Liver (tissue), 9 donors: Measurements from ENCODE around the gene KRT80. TPM values are rescaled to one million over a fixed set of nuclear protein-coding genes. Genes with fewer than 3 reads are reported as not detected.

Experiments used
- DNase-seq: peaks from one replicate; pipeline ENCODE4 v3.0.0-alpha.2; 2017; ENCODE audit warnings: low spot score
- H3K27ac ChIP-seq, 2 donors: one replicate each; pipeline ENCODE4 v1.7.0; 2013; ENCODE audit warnings: inconsistent platforms in 2 of 2, low read length in 2 of 2, control low read depth in 1 of 2, low read depth in 1 of 2, mild to moderate bottlenecking in 1 of 2
- H3K27me3 ChIP-seq, 4 donors: one replicate each; pipeline versions ENCODE4 v1.6.1 to v1.7.0; 2013; ENCODE audit warnings: low read length in 3 of 4, inconsistent platforms in 1 of 4, mild to moderate bottlenecking in 1 of 4, moderate library complexity in 1 of 4; ENCODE audit not compliant: control insufficient read depth in 4 of 4, insufficient read depth in 4 of 4
- H3K36me3 ChIP-seq, 4 donors: one replicate each; pipeline versions ENCODE4 v1.6.1 to v1.7.0; 2013; ENCODE audit warnings: low read length in 3 of 4, mild to moderate bottlenecking in 3 of 4, low read depth in 1 of 4, moderate library complexity in 1 of 4; ENCODE audit not compliant: control insufficient read depth in 4 of 4, insufficient read depth in 3 of 4
- H3K4me1 ChIP-seq, 4 donors: one replicate each; pipeline versions ENCODE4 v1.6.1 to v1.7.0; 2013; ENCODE audit warnings: low read length in 3 of 4, mild to moderate bottlenecking in 3 of 4, moderate library complexity in 1 of 4; ENCODE audit not compliant: control insufficient read depth in 4 of 4, insufficient read depth in 4 of 4
- H3K4me3 ChIP-seq, 3 donors: one replicate each; pipeline versions ENCODE4 v1.6.1 to v1.7.0; 2013; ENCODE audit warnings: low read length in 3 of 3, control low read depth in 1 of 3, low read depth in 1 of 3, mild to moderate bottlenecking in 1 of 3
- H3K9ac ChIP-seq, 2 donors: one replicate each; pipeline ENCODE4 v1.7.0; 2013; ENCODE audit warnings: low read length in 2 of 2, mild to moderate bottlenecking in 2 of 2, moderate library complexity in 2 of 2, control low read depth in 1 of 2, low read depth in 1 of 2
- H3K9me3 ChIP-seq, 4 donors: one replicate each; pipeline versions ENCODE4 v1.6.1 to v1.7.0; 2013; ENCODE audit warnings: low read length in 3 of 4; ENCODE audit not compliant: control insufficient read depth in 4 of 4
- CTCF ChIP-seq: fragments of 150-350 bp; IDR thresholded peaks from 2 replicates; pipeline ENCODE4 v1.5.1; 2017; ENCODE audit warnings: improper control_type of control experiment, low read depth, low read length; ENCODE audit not compliant: missing input control
- EGR1 ChIP-seq, 2 donors: IDR thresholded peaks; 2 replicates each; pipeline ENCODE4 v1.6.1; 2016 to 2018; ENCODE audit warnings: antibody characterized with exemption in 2 of 2, low read depth in 2 of 2
- FOXA1 ChIP-seq: IDR thresholded peaks from 2 replicates; pipeline ENCODE4 v1.6.1; 2016; ENCODE audit warnings: antibody characterized with exemption
- GABPA ChIP-seq, 2 donors: IDR thresholded peaks in 1 of 2; conservative IDR thresholded peaks in 1 of 2; 2 replicates each; pipeline ENCODE4 v1.6.1; 2016; ENCODE audit warnings: antibody characterized with exemption in 2 of 2, mild to moderate bottlenecking in 1 of 2, moderate library complexity in 1 of 2
- HNF4A ChIP-seq, 2 donors: conservative IDR thresholded peaks; 2 replicates each; pipeline ENCODE4 v1.6.1; 2016; ENCODE audit warnings: antibody characterized with exemption in 2 of 2, mild to moderate bottlenecking in 2 of 2
- HNF4G ChIP-seq: IDR thresholded peaks from 2 replicates; pipeline ENCODE4 v1.6.1; 2016; ENCODE audit warnings: antibody characterized with exemption
- JUND ChIP-seq, 2 donors: IDR thresholded peaks; 2 replicates each; pipeline ENCODE4 v1.6.1; 2016; ENCODE audit warnings: antibody characterized with exemption in 2 of 2
- MAX ChIP-seq: IDR thresholded peaks from 2 replicates; pipeline ENCODE4 v1.6.1; 2016; ENCODE audit warnings: antibody characterized with exemption
- NR2F2 ChIP-seq: IDR thresholded peaks from 2 replicates; pipeline ENCODE4 v1.6.1; 2016; ENCODE audit warnings: antibody characterized with exemption
- RAD21 ChIP-seq, 2 donors: IDR thresholded peaks; 2 replicates each; pipeline ENCODE4 v1.6.1; 2016; ENCODE audit warnings: antibody characterized with exemption in 2 of 2, mild to moderate bottlenecking in 2 of 2
- RXRA ChIP-seq, 2 donors: IDR thresholded peaks; 2 replicates each; pipeline ENCODE4 v1.6.1; 2017 to 2018; ENCODE audit warnings: antibody characterized with exemption in 2 of 2, mild to moderate bottlenecking in 1 of 2
- SP1 ChIP-seq: IDR thresholded peaks from 2 replicates; pipeline ENCODE4 v1.6.1; 2018; ENCODE audit warnings: antibody characterized with exemption, mild to moderate bottlenecking
- TAF1 ChIP-seq: conservative IDR thresholded peaks from 2 replicates; pipeline ENCODE4 v1.6.1; 2016; ENCODE audit warnings: antibody characterized with exemption, mild to moderate bottlenecking
- YY1 ChIP-seq: IDR thresholded peaks from 2 replicates; pipeline ENCODE4 v1.6.1; 2016; ENCODE audit warnings: antibody characterized with exemption, mild to moderate bottlenecking
- WGBS: extraction: QIAGEN DNeasy Blood & Tissue Kit; methylation state at CpG from one replicate; pipeline ENCODE4 v1.1.7; 2013; 5-methylcytosine and 5-hydroxymethylcytosine counted together
- polyA plus RNA-seq, 2 donors: library from polyadenylated mRNA; stranded (reverse) in 1 of 2; unstranded in 1 of 2; fragments of 200-250 nt in 1 of 2; fragments of >200 nt in 1 of 2; fragmentation: Nextera tagmentation in 1 of 2; extraction: Ambion mirVana in 1 of 2; gene quantifications; one replicate each; pipeline versions ENCODE4 v1.2.1 to v1.2.3, GENCODE V29; 2013 to 2015
- total RNA-seq, 2 donors: library from RNA; depleted of rRNA; stranded (reverse); fragments of >200 nt; gene quantifications; one replicate each; pipeline ENCODE4 v1.2.3, GENCODE V29; 2014
- TF ChIP-seq, protein P1 (sequence below): IDR thresholded peaks from 2 replicates; pipeline ENCODE4 v1.6.1; 2016; ENCODE audit warnings: antibody characterized with exemption, mild to moderate bottlenecking
- TF ChIP-seq, protein P2 (sequence below): IDR thresholded peaks from 2 replicates; pipeline ENCODE4 v1.6.1; 2016; ENCODE audit warnings: antibody characterized with exemption
- donor health status: healthy.
- donor health status: healthy.
- donor health status: healthy.
- donor health status: healthy.
- donor health status: healthy.

KRT80 gene
- total and polyA plus RNA-seq, 4 donors, result 0.04 to 0.12 (median 0.07) TPM

DNA sequence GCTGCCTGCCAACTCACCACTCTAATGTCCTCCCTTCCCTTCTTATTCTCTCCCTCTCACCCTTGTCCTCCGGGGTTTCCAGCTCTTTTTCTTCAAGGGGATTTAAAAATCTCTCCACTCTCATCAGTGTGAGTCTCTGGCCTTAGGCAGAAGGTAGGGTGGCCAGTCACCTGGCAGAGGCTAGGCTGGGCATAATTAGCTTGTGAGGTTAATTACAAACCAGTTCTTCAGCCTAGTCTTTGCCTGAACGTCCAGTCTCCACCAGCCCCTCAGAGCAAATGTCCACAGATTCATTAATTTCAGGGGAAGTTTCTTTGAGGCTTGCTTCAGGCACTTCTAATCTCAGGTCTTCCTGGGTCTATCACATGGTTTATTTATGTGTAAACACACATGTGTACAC lies 48.0 kb upstream of the KRT80 start:
- Histone ChIP-seq H3K36me3 (no peaks in the 10 kb centered on the region), H3K9ac (no peak overlapping the region), H3K4me3 (no peak overlapping the region), H3K4me1 (no peaks in the 10 kb centered on the region), H3K27me3 (no peaks in the 10 kb centered on the region), H3K27ac (no peak overlapping the region), H3K9me3 (no peaks in the 10 kb centered on the region)
- DNase-seq, result no peak
- 60% methylated on average over 2 of the region's 2 CpGs for WGBS
- TF ChIP-seq, protein P1, sequence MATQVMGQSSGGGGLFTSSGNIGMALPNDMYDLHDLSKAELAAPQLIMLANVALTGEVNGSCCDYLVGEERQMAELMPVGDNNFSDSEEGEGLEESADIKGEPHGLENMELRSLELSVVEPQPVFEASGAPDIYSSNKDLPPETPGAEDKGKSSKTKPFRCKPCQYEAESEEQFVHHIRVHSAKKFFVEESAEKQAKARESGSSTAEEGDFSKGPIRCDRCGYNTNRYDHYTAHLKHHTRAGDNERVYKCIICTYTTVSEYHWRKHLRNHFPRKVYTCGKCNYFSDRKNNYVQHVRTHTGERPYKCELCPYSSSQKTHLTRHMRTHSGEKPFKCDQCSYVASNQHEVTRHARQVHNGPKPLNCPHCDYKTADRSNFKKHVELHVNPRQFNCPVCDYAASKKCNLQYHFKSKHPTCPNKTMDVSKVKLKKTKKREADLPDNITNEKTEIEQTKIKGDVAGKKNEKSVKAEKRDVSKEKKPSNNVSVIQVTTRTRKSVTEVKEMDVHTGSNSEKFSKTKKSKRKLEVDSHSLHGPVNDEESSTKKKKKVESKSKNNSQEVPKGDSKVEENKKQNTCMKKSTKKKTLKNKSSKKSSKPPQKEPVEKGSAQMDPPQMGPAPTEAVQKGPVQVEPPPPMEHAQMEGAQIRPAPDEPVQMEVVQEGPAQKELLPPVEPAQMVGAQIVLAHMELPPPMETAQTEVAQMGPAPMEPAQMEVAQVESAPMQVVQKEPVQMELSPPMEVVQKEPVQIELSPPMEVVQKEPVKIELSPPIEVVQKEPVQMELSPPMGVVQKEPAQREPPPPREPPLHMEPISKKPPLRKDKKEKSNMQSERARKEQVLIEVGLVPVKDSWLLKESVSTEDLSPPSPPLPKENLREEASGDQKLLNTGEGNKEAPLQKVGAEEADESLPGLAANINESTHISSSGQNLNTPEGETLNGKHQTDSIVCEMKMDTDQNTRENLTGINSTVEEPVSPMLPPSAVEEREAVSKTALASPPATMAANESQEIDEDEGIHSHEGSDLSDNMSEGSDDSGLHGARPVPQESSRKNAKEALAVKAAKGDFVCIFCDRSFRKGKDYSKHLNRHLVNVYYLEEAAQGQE, result no peak
- TF ChIP-seq YY1 (no peak), RAD21 (IDR thresholded peaks at IDR 0.05) (no peak), CTCF (no peak), TAF1 (no peak), SP1 (no peak), JUND (IDR thresholded peaks at IDR 0.05) (no peak), NR2F2 (no peak), HNF4G (no peak), FOXA1 (no peak), RXRA (IDR thresholded peaks at IDR 0.05) (no peak), GABPA (IDR thresholded peaks at IDR 0.05 in 1 of 2, conservative IDR thresholded peaks at IDR 0.05 in 1 of 2) (no peak)
- TF ChIP-seq, protein P2, sequence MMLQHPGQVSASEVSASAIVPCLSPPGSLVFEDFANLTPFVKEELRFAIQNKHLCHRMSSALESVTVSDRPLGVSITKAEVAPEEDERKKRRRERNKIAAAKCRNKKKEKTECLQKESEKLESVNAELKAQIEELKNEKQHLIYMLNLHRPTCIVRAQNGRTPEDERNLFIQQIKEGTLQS, result no peak

GRCh38 chr12:52238916-52239646 lies 47.3 kb upstream of the KRT80 start:
- DNase-seq, result no peak
- Histone ChIP-seq H3K27me3 (no peaks in the 10 kb centered on the region), H3K27ac (no peak overlapping the region), H3K36me3 (no peaks in the 10 kb centered on the region), H3K9me3 (no peaks in the 10 kb centered on the region), H3K4me1 (no peaks in the 10 kb centered on the region), H3K9ac (no peak overlapping the region), H3K4me3 (no peak overlapping the region)
- 86% methylated on average over 7 of the region's 7 CpGs for WGBS
- TF ChIP-seq FOXA1, result no peak
- no peak for TF ChIP-seq CTCF
- no peak for TF ChIP-seq SP1
- TF ChIP-seq HNF4A (conservative IDR thresholded peaks at IDR 0.05), result no peak
- no peak for TF ChIP-seq RAD21 (IDR thresholded peaks at IDR 0.05)
- no peak for TF ChIP-seq EGR1 (IDR thresholded peaks at IDR 0.05; ENCODE audit: low read depth in 2 of 2)
- no peak for TF ChIP-seq HNF4G
- TF ChIP-seq TAF1, result no peak
- TF ChIP-seq MAX, result no peak
